ENCODE data around the gene NEK10.
A peak's percentile ranks its signal among the peaks of the same experiment; 100 is the strongest.

Gene NEK10

GRCh38 chr3:27090275-27091041, 278.7 kb downstream of the NEK10 start:
- DNase-seq = no peak

- no peak for DNase-seq
Observed at GRCh38 chr3:27089645-27090044, 279.5 kb downstream of the NEK10 start.

- DNase-seq = no peak
Observed at GRCh38 chr3:27089068-27089467, 280.1 kb downstream of the NEK10 start.

GRCh38 chr3:27085829-27086730, 283.1 kb downstream of the NEK10 start:
- DNase-seq = no peak

GRCh38 chr3:27081992-27082607, 287.1 kb downstream of the NEK10 start:
- no peak for DNase-seq

GRCh38 chr3:27081566-27081965, 287.6 kb downstream of the NEK10 start:
- DNase-seq = no peak

- DNase-seq = no peak
Observed at GRCh38 chr3:27080258-27080525, 289.0 kb downstream of the NEK10 start.

GRCh38 chr3:27079427-27080257, 289.5 kb downstream of the NEK10 start:
- DNase-seq = peak; percentile 26

- no peak for DNase-seq
Observed at GRCh38 chr3:27078246-27078913, 290.8 kb downstream of the NEK10 start.

- no peak for DNase-seq
Observed at GRCh38 chr3:27076815-27077630, 292.2 kb downstream of the NEK10 start.

- DNase-seq = no peak
Observed at GRCh38 chr3:27074914-27075313, 294.3 kb downstream of the NEK10 start.

- no peak for DNase-seq
Observed at GRCh38 chr3:27073912-27074311, 295.3 kb downstream of the NEK10 start.

GRCh38 chr3:27072810-27073651, 296.2 kb downstream of the NEK10 start:
- no peak for DNase-seq

- no peak for DNase-seq
Observed at GRCh38 chr3:27060336-27060735, 308.8 kb downstream of the NEK10 start.
